Mesenchymal stem cell (in vitro differentiated cells and primary cell): ENCODE measurements around the gene TSPEAR.

Source experiments
- DNase-seq: peaks from one replicate; pipeline ENCODE4 v3.0.0-alpha.2; 2013
- H2AFZ ChIP-seq: one replicate; pipeline ENCODE4 v1.6.1; 2013; ENCODE audit warnings: low read depth, mild to moderate bottlenecking, control low read depth, inconsistent platforms, low read length, moderate library complexity
- H2AK5ac ChIP-seq: 2 replicates; pipeline ENCODE4 v1.6.1; 2013; ENCODE audit warnings: low read length, moderate library complexity, mild to moderate bottlenecking, inconsistent platforms; ENCODE audit not compliant: severe bottlenecking
- H2BK120ac ChIP-seq: one replicate; pipeline ENCODE4 v1.6.1; 2013; ENCODE audit warnings: low read depth, mild to moderate bottlenecking, inconsistent platforms, low read length, moderate library complexity
- H2BK12ac ChIP-seq, 2 experiments: one replicate each; pipeline ENCODE4 v1.6.1; 2013; ENCODE audit warnings: inconsistent platforms in 2 of 2, low read length in 2 of 2, mild to moderate bottlenecking in 2 of 2, moderate library complexity in 2 of 2, control low read depth in 1 of 2
- H2BK15ac ChIP-seq: one replicate; pipeline ENCODE4 v1.6.1; 2013; ENCODE audit warnings: mild to moderate bottlenecking, low read depth, inconsistent platforms; ENCODE audit not compliant: poor library complexity, severe bottlenecking
- H2BK5ac ChIP-seq: 2 replicates; pipeline ENCODE4 v1.6.1; 2013; ENCODE audit warnings: low read depth, mild to moderate bottlenecking, low read length, control low read depth, inconsistent platforms; ENCODE audit not compliant: poor library complexity, severe bottlenecking
- H3K14ac ChIP-seq, 2 experiments: one replicate each; pipeline ENCODE4 v1.6.1; 2013; ENCODE audit warnings: inconsistent platforms in 2 of 2, low read length in 2 of 2, control low read depth in 1 of 2, mild to moderate bottlenecking in 1 of 2, moderate library complexity in 1 of 2
- H3K18ac ChIP-seq, 2 experiments: one replicate each; pipeline ENCODE4 v1.6.1; 2013; ENCODE audit warnings: inconsistent platforms in 2 of 2, low read length in 2 of 2, control low read depth in 1 of 2, low read depth in 1 of 2, mild to moderate bottlenecking in 1 of 2
- H3K23ac ChIP-seq, 2 experiments: one replicate each; pipeline ENCODE4 v1.6.1; 2013; ENCODE audit warnings: inconsistent platforms in 2 of 2, low read length in 2 of 2, mild to moderate bottlenecking in 2 of 2, moderate library complexity in 2 of 2, control low read depth in 1 of 2
- H3K27ac ChIP-seq: 2 replicates; pipeline ENCODE4 v1.5.1; 2013; ENCODE audit warnings: mild to moderate bottlenecking, moderate library complexity, low read length, control low read depth, inconsistent platforms; ENCODE audit not compliant: poor library complexity, severe bottlenecking
- H3K27me3 ChIP-seq, 2 experiments: 2 replicates each; pipeline versions ENCODE4 v1.6.1 to v1.7.0; 2013; ENCODE audit warnings: low read length in 2 of 2, mild to moderate bottlenecking in 2 of 2, moderate library complexity in 2 of 2, control low read depth in 1 of 2, inconsistent platforms in 1 of 2; ENCODE audit not compliant: control insufficient read depth in 1 of 2, insufficient read depth in 1 of 2
- H3K36me3 ChIP-seq, 2 experiments: 2 replicates each; pipeline versions ENCODE4 v1.6.1 to v1.7.0; 2013; ENCODE audit warnings: low read length in 2 of 2, control low read depth in 1 of 2, inconsistent platforms in 1 of 2, low read depth in 1 of 2, mild to moderate bottlenecking in 1 of 2; ENCODE audit not compliant: insufficient read depth in 2 of 2, control insufficient read depth in 1 of 2
- H3K4ac ChIP-seq, 2 experiments: one replicate each; pipeline ENCODE4 v1.6.1; 2013; ENCODE audit warnings: inconsistent platforms in 2 of 2, low read length in 2 of 2, mild to moderate bottlenecking in 2 of 2, moderate library complexity in 2 of 2, control low read depth in 1 of 2, low read depth in 1 of 2
- H3K4me1 ChIP-seq: 2 replicates; pipeline ENCODE4 v1.6.1; 2013; ENCODE audit warnings: low read depth, low read length, control low read depth; ENCODE audit not compliant: control insufficient read depth, insufficient read depth
- H3K4me2 ChIP-seq: 2 replicates; pipeline ENCODE4 v1.6.1; 2013; ENCODE audit warnings: low read length, mild to moderate bottlenecking, inconsistent platforms; ENCODE audit not compliant: poor library complexity, severe bottlenecking
- H3K4me3 ChIP-seq, 2 experiments: 2 replicates each; pipeline versions ENCODE4 v1.5.1 to v1.7.0; 2013; ENCODE audit warnings: low read length in 2 of 2, mild to moderate bottlenecking in 2 of 2, control low read depth in 1 of 2, low read depth in 1 of 2; ENCODE audit not compliant: insufficient read depth in 1 of 2
- H3K79me1 ChIP-seq: replicated peaks from 2 replicates; pipeline ENCODE4 v1.6.1; 2013; ENCODE audit warnings: mild to moderate bottlenecking, control low read depth, low read length, inconsistent platforms; ENCODE audit not compliant: poor library complexity, severe bottlenecking
- H3K9ac ChIP-seq: 2 replicates; pipeline ENCODE4 v1.7.0; 2013; ENCODE audit warnings: mild to moderate bottlenecking, low read length, moderate library complexity
- H3K9me3 ChIP-seq: 2 replicates; pipeline ENCODE4 v1.7.0; 2013; ENCODE audit warnings: mild to moderate bottlenecking, low read length; ENCODE audit not compliant: control insufficient read depth
- H4K8ac ChIP-seq: one replicate; pipeline ENCODE4 v1.6.1; 2013; ENCODE audit warnings: inconsistent platforms, mild to moderate bottlenecking, low read length, moderate library complexity
- H4K91ac ChIP-seq: one replicate; pipeline ENCODE4 v1.6.1; 2013; ENCODE audit warnings: mild to moderate bottlenecking, low read length, inconsistent platforms
- WGBS: methylation state at CpG from one replicate; pipeline ENCODE4 v1.1.7; 2013; ENCODE audit warnings: mixed read lengths; 5-methylcytosine and 5-hydroxymethylcytosine counted together

The TSPEAR gene

DNA sequence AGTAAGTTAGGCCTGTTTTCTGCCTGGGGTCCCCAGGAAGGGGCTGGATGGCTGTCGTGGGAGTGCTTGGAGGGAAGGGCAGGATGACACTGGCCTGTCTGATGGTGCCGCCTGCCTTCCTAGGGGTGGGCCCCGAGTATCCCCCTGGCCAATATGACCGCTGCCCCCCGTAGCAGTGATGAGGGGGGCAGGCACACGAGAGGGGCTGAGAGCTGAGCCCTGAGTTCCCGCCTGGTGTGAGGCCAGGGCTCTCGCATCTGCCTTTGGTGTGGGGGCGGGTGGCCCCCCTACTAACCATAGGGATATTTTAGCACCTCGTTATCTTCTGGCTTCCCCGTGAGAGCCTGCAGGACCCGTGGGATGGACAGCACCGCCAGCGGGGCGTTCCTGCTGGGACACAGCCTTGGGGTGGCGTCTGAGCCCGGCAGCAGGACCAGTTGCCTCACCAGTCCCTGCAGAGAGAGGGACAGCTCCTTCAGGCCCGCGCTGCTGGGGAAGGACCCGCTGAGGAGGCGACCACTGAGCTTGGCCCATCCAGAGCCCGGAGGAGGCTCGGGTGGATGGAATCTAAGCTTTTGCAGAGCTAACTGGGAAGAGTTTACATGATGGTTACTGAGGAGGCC is 181.8 kb downstream of the TSPEAR start:
- Histone ChIP-seq H3K14ac (no peak overlapping the region), H2AK5ac (no peak overlapping the region), H2BK5ac (no peak overlapping the region), H3K9ac (no peak overlapping the region), H2BK15ac (no peak overlapping the region), H4K91ac (no peak overlapping the region), H3K9me3 (no peaks in the 10 kb centered on the region), H2BK12ac (no peak overlapping the region), H3K4me2 (no peak overlapping the region), H3K23ac (no peak overlapping the region), H2AFZ (no peak overlapping the region), H3K18ac (no peak overlapping the region), H3K36me3 (no peaks in the 10 kb centered on the region), H3K4ac (no peak overlapping the region), H4K8ac (no peak overlapping the region), H3K27ac (no peak overlapping the region), H3K4me3 (no peak overlapping the region), H3K27me3 (peaks cover 0 to 3% of the 10 kb centered on the region in 2 experiments), H3K79me1 (no peaks in the 10 kb centered on the region), H3K4me1 (no peaks in the 10 kb centered on the region), H2BK120ac (no peak overlapping the region)
- DNase-seq = no peak
- 85% methylated on average over 23 of the region's 23 CpGs for WGBS

DNA sequence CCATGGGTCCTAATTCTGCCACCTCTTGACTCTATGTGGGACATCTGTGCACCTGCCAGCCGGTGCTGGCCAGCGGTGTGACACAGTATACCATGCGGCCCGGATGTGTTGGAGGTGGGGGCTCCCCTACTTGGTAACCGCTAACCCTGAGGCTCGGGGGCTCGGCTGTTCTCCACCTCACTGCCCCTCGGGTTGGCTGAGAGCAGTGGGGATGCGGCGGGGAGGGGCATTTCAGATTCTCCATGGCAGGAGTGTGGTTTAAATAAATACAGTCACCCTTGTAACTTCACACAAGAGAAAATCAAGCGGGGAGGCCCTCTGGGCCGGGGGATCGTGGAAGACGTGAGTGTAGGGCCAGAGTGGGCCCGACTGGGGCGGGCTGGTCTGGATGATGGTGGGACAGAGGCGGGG is 182.4 kb downstream of the TSPEAR start:
- no peak overlapping the region for H3K23ac ChIP-seq
- no peak overlapping the region for H3K4ac ChIP-seq
- H3K4me3 ChIP-seq = no peak overlapping the region
- WGBS = 92% methylated on average over 14 of the region's 17 CpGs
- H2AFZ ChIP-seq = no peak overlapping the region
- no peak overlapping the region for H2AK5ac ChIP-seq
- H3K9ac ChIP-seq = no peak overlapping the region
- no peak overlapping the region for H3K14ac ChIP-seq
- no peaks in the 10 kb centered on the region for H3K9me3 ChIP-seq
- H2BK15ac ChIP-seq = no peak overlapping the region
- no peak overlapping the region for H2BK12ac ChIP-seq
- no peak for DNase-seq
- no peak overlapping the region for H4K91ac ChIP-seq
- H4K8ac ChIP-seq = no peak overlapping the region
- H2BK120ac ChIP-seq = no peak overlapping the region
- H3K18ac ChIP-seq = no peak overlapping the region
- no peak overlapping the region for H2BK5ac ChIP-seq
- peaks cover 0 to 3% of the 10 kb centered on the region in 2 experiments for H3K27me3 ChIP-seq
- no peaks in the 10 kb centered on the region for H3K79me1 ChIP-seq
- no peak overlapping the region for H3K4me2 ChIP-seq
- no peaks in the 10 kb centered on the region for H3K4me1 ChIP-seq
- no peaks in the 10 kb centered on the region for H3K36me3 ChIP-seq
- H3K27ac ChIP-seq = no peak overlapping the region

DNA sequence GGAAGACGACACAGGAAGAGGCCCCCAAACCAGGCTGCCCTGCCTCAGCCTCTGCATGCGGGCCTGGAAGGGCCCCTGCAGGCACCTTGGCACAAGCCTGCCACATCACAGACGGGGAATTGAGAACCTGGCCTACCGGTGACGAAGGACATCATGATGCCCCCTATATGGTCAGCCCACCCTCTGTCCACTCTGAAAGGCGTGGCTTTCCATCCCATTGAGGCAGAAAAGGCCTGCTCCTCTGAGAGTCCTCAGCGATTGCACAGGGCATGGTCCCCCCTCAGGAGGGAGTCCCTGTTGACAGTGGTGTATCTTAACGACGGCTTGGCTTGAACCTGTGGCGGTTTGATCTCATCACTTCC is 182.8 kb downstream of the TSPEAR start:
- H4K91ac ChIP-seq = no peak overlapping the region
- WGBS = 85% methylated on average over 10 of the region's 10 CpGs

DNA sequence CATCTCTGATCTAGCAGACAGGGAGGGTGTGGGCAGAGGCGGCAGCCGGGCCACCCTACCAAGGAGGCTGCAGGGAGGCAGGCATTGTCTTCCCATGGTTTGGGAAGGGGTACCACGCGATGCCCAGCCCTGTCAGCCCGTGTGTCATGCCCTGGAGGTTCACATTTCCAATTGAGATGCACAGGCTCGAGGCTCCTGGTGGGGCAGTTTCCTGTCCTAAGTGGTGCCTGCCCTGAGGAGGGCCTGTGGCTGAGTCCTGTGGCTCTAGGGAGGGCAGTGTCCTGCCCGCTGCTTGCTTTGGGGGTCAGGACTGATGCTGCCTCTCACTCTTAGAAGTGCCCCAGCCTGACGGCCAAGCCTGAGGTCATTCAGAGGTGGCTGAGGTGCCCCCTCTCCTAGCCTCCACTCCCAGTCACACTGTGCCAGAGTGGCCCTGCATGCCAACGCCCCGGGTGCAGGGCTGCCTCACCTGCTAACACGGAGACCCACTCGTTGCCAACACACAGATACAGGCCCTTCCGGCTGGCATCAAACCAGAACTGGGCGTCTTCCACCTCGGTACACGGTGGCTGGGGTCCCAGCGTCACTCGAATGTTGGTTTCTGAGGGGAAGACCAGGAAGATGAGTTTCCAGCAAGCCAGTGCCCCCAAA is 183.3 kb downstream of the TSPEAR start:
- DNase-seq = no peak
- Histone ChIP-seq H2AFZ (no peak overlapping the region), H2BK120ac (no peak overlapping the region), H3K4me2 (no peak overlapping the region), H4K8ac (no peak overlapping the region), H3K18ac (no peak overlapping the region), H4K91ac (no peak overlapping the region), H3K14ac (no peak overlapping the region), H2BK12ac (no peak overlapping the region), H3K36me3 (no peaks in the 10 kb centered on the region), H3K27ac (no peak overlapping the region), H2BK15ac (no peak overlapping the region), H2BK5ac (no peak overlapping the region), H3K27me3 (peaks cover 0 to 3% of the 10 kb centered on the region in 2 experiments), H2AK5ac (no peak overlapping the region), H3K9ac (no peak overlapping the region), H3K23ac (no peak overlapping the region), H3K79me1 (no peaks in the 10 kb centered on the region), H3K4ac (no peak overlapping the region), H3K9me3 (no peaks in the 10 kb centered on the region), H3K4me1 (no peaks in the 10 kb centered on the region), H3K4me3 (no peak overlapping the region)
- 83% methylated on average over 18 of the region's 18 CpGs for WGBS

More for the DNA sequence above, 182.8 kb downstream of the TSPEAR start:
- Histone ChIP-seq H3K4me1 (no peaks in the 10 kb centered on the region), H3K27me3 (peaks cover 0 to 3% of the 10 kb centered on the region in 2 experiments), H3K9me3 (no peaks in the 10 kb centered on the region), H4K8ac (no peak overlapping the region), H3K4me2 (no peak overlapping the region), H2AFZ (no peak overlapping the region), H3K4ac (no peak overlapping the region), H2BK120ac (no peak overlapping the region), H3K9ac (no peak overlapping the region), H2AK5ac (no peak overlapping the region), H3K4me3 (no peak overlapping the region), H3K27ac (no peak overlapping the region), H3K14ac (no peak overlapping the region), H3K18ac (no peak overlapping the region), H3K36me3 (no peaks in the 10 kb centered on the region), H2BK5ac (no peak overlapping the region), H2BK15ac (no peak overlapping the region), H2BK12ac (no peak overlapping the region), H3K23ac (no peak overlapping the region), H3K79me1 (no peaks in the 10 kb centered on the region)
- DNase-seq = no peak
